MM.1S (cell line): ENCODE measurements around the gene SLC39A12.

ENCODE experiments used
- DNase-seq: peaks from one replicate; pipeline ENCODE4 v3.0.0-alpha.2; 2015
- H2AFZ ChIP-seq: fragments of 300-600 bp; sonication (generic); 2 replicates; pipeline ENCODE4 v1.6.0; 2016; ENCODE audit warnings: antibody characterized with exemption, low read length
- H3F3A ChIP-seq: fragments of 300-600 bp; sonication (generic); 2 replicates; pipeline ENCODE4 v1.6.1; 2016; ENCODE audit warnings: mild to moderate bottlenecking, antibody characterized with exemption, low read length, moderate library complexity, mixed read lengths; ENCODE audit not compliant: insufficient read depth
- H3K27ac ChIP-seq: fragments of 300-600 bp; sonication (generic); 2 replicates; pipeline ENCODE4 v1.5.1; 2016; ENCODE audit warnings: mild to moderate bottlenecking, low read length
- H3K27me3 ChIP-seq: fragments of 300-600 bp; sonication (generic); replicated peaks from 2 replicates; pipeline ENCODE4 v1.6.0; 2016; ENCODE audit warnings: low read length; ENCODE audit not compliant: insufficient read depth
- H3K36me3 ChIP-seq: fragments of 300-600 bp; sonication (generic); replicated peaks from 2 replicates; pipeline ENCODE4 v1.6.1; 2016; ENCODE audit warnings: mild to moderate bottlenecking, low read length, mixed read lengths; ENCODE audit not compliant: insufficient read depth
- H3K4me1 ChIP-seq: fragments of 300-600 bp; sonication (generic); 2 replicates; pipeline ENCODE4 v1.6.1; 2016; ENCODE audit warnings: low read length, mixed read lengths
- H3K4me2 ChIP-seq: fragments of 300-600 bp; sonication (generic); 2 replicates; pipeline ENCODE4 v1.6.0; 2016; ENCODE audit warnings: low read depth, low read length
- H3K4me3 ChIP-seq: fragments of 300-600 bp; sonication (generic); 2 replicates; pipeline ENCODE4 v1.5.1; 2016; ENCODE audit warnings: low read length, mixed read lengths
- H3K79me2 ChIP-seq: fragments of 300-600 bp; sonication (generic); 2 replicates; pipeline ENCODE4 v1.6.1; 2016; ENCODE audit warnings: mixed run types, low read length, mixed read lengths
- H3K9ac ChIP-seq: fragments of 300-600 bp; sonication (generic); 2 replicates; pipeline ENCODE4 v1.6.1; 2016; ENCODE audit warnings: low read length, mixed read lengths
- H3K9me2 ChIP-seq: fragments of 300-600 bp; sonication (generic); replicated peaks from 2 replicates; pipeline ENCODE4 v1.6.1; 2016; ENCODE audit warnings: mild to moderate bottlenecking, low read length, mixed read lengths; ENCODE audit not compliant: insufficient read depth
- H3K9me3 ChIP-seq: fragments of 300-600 bp; sonication (generic); replicated peaks from 2 replicates; pipeline ENCODE4 v1.6.1; 2016; ENCODE audit warnings: mild to moderate bottlenecking, low read length, mixed read lengths; ENCODE audit not compliant: insufficient read depth
- H4K20me1 ChIP-seq: fragments of 300-600 bp; sonication (generic); 2 replicates; pipeline ENCODE4 v1.6.1; 2016; ENCODE audit warnings: mild to moderate bottlenecking, low read length, moderate library complexity, mixed read lengths; ENCODE audit not compliant: insufficient read depth
- CTCF ChIP-seq: fragments of 300-600 bp; sonication (generic); IDR thresholded peaks from 2 replicates; pipeline ENCODE4 v1.5.1; 2016; ENCODE audit warnings: antibody characterized with exemption, low read length, mixed read lengths
- EZH2 ChIP-seq: fragments of 300-600 bp; sonication (generic); optimal IDR thresholded peaks from 2 replicates; pipeline ENCODE3; 2017; ENCODE audit warnings: low read depth, mild to moderate bottlenecking, antibody characterized with exemption, low read length, mixed read lengths
- EZH2phosphoT487 ChIP-seq: fragments of 300-600 bp; sonication (generic); IDR thresholded peaks from 2 replicates; pipeline ENCODE4 v1.6.1; 2018; ENCODE audit warnings: antibody characterized with exemption, low read length

The SLC39A12 gene

DNA sequence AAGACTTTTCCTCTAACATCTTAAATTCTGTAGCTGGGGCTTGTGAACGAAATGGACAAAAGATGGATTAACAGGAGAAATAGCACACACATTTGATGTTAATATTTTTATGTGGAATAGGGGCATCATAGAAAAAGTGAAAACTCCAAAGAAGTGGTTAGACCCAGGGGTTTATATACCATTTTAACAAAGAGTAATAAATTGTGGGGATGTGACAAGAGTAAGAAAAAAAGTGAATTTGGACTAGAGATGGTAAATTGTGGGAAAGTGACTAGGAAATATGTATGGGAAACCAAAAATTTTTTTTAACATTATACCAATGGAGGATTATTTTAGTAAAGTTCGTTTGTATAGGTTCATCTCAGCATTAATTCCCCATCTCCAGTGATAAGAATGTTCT lies 8.2 kb downstream of the SLC39A12 start:
- no peaks in the 10 kb centered on the region for H3K27me3 ChIP-seq
- H3K9me2 ChIP-seq = no peaks in the 10 kb centered on the region
- H3K4me2 ChIP-seq = no peak overlapping the region
- no peaks in the 10 kb centered on the region for H3K9me3 ChIP-seq
- H3K79me2 ChIP-seq = no peaks in the 10 kb centered on the region
- no peaks in the 10 kb centered on the region for H3F3A ChIP-seq
- H3K4me1 ChIP-seq = no peaks in the 10 kb centered on the region
- no peak for DNase-seq
- no peak overlapping the region for H3K4me3 ChIP-seq
- H4K20me1 ChIP-seq = no peaks in the 10 kb centered on the region
- H2AFZ ChIP-seq = no peak overlapping the region
- H3K36me3 ChIP-seq = no peaks in the 10 kb centered on the region
- no peak overlapping the region for H3K9ac ChIP-seq
- no peak for TF ChIP-seq EZH2
- no peak overlapping the region for H3K27ac ChIP-seq

GRCh38 chr10:17961551-17962422 lies 10.1 kb downstream of the SLC39A12 start:
- Histone ChIP-seq H3K27me3 (no peaks in the 10 kb centered on the region), H3K79me2 (no peaks in the 10 kb centered on the region), H3K4me3 (no peak overlapping the region), H3F3A (no peaks in the 10 kb centered on the region), H3K36me3 (no peaks in the 10 kb centered on the region), H3K9me2 (no peaks in the 10 kb centered on the region), H3K9ac (no peak overlapping the region), H3K4me2 (no peak overlapping the region), H3K27ac (no peak overlapping the region), H3K4me1 (no peaks in the 10 kb centered on the region), H2AFZ (no peak overlapping the region), H3K9me3 (no peaks in the 10 kb centered on the region), H4K20me1 (no peaks in the 10 kb centered on the region)
- DNase-seq = no peak
- TF ChIP-seq CTCF = no peak
- no peak for TF ChIP-seq EZH2
- no peak for TF ChIP-seq EZH2phosphoT487

GRCh38 chr10:17963431-17963830 lies 11.7 kb downstream of the SLC39A12 start:
- DNase-seq = no peak
- H3K9ac ChIP-seq = no peak overlapping the region
- no peak overlapping the region for H2AFZ ChIP-seq

More at GRCh38 chr10:17963431-17963830, 11.7 kb downstream of the SLC39A12 start:
- Histone ChIP-seq H3K9me2 (no peaks in the 10 kb centered on the region), H3K4me2 (no peak overlapping the region), H3K27ac (no peak overlapping the region), H3K27me3 (no peaks in the 10 kb centered on the region), H3K4me3 (no peak overlapping the region), H3F3A (no peaks in the 10 kb centered on the region), H3K4me1 (no peaks in the 10 kb centered on the region), H3K79me2 (no peaks in the 10 kb centered on the region), H3K36me3 (no peaks in the 10 kb centered on the region), H3K9me3 (no peaks in the 10 kb centered on the region), H4K20me1 (no peaks in the 10 kb centered on the region)
- no peak for TF ChIP-seq EZH2
- TF ChIP-seq EZH2phosphoT487 = no peak
- TF ChIP-seq CTCF = no peak
